Natural killer cell (primary cell): Measurements from ENCODE around the gene FAM13B. TPM values are rescaled to one million over a fixed set of nuclear protein-coding genes. Genes with fewer than 3 reads are reported as not detected.

Experiments used
- ATAC-seq, 3 donors: fragments of 150-1000 bp in 2 of 3; fragments of 200-7000 bp in 1 of 3; cut with Tn5 transposase; 1 replicate in 1 of 3; 2 replicates in 2 of 3; pipeline ENCODE4 v1.10.0; 2021; ENCODE audit warnings: mild to moderate bottlenecking in 2 of 3, moderate library complexity in 2 of 3
- DNase-seq, 2 donors: peaks; one replicate each; pipeline versions ENCODE4 v3.0.0 to v3.0.0-alpha.2; 2013 to 2021; ENCODE audit warnings: mixed read lengths in 1 of 2
- H3K27ac ChIP-seq: one replicate; pipeline ENCODE4 v1.5.1; 2013; ENCODE audit warnings: mild to moderate bottlenecking, low read length
- H3K27me3 ChIP-seq: one replicate; pipeline ENCODE4 v1.6.1; 2013; ENCODE audit warnings: low read length; ENCODE audit not compliant: control insufficient read depth, insufficient read depth
- H3K36me3 ChIP-seq: one replicate; pipeline ENCODE4 v1.6.1; 2013; ENCODE audit warnings: low read length; ENCODE audit not compliant: control insufficient read depth, insufficient read depth
- H3K4me1 ChIP-seq: one replicate; pipeline ENCODE4 v1.6.1; 2013; ENCODE audit warnings: low read length; ENCODE audit not compliant: control insufficient read depth, insufficient read depth
- H3K4me3 ChIP-seq: one replicate; pipeline ENCODE4 v1.5.1; 2013; ENCODE audit warnings: low read length
- H3K9me3 ChIP-seq: one replicate; pipeline ENCODE4 v1.6.1; 2013; ENCODE audit warnings: low read length; ENCODE audit not compliant: control insufficient read depth, insufficient read depth
- H3K27ac Mint-ChIP-seq, 2 donors: one replicate each; pipeline ENCODE4 v1.8.0; 2022; ENCODE audit warnings: mild to moderate bottlenecking in 2 of 2, mixed read lengths in 2 of 2, moderate library complexity in 1 of 2
- H3K27me3 Mint-ChIP-seq, 2 donors: one replicate each; pipeline ENCODE4 v1.8.0; 2022; ENCODE audit warnings: low read depth in 2 of 2, mixed read lengths in 2 of 2
- H3K36me3 Mint-ChIP-seq: one replicate; pipeline ENCODE4 v1.8.0; 2022; ENCODE audit warnings: mixed read lengths
- H3K4me1 Mint-ChIP-seq, 2 donors: one replicate each; pipeline ENCODE4 v1.8.0; 2022; ENCODE audit warnings: mixed read lengths in 2 of 2
- H3K4me3 Mint-ChIP-seq: one replicate; pipeline ENCODE4 v1.8.0; 2022; ENCODE audit warnings: mild to moderate bottlenecking, moderate library complexity, mixed read lengths
- H3K9me3 Mint-ChIP-seq, 2 donors: one replicate each; pipeline ENCODE4 v1.8.0; 2022; ENCODE audit warnings: mixed read lengths in 2 of 2
- CTCF ChIP-seq: fragments of 200-600 bp; IDR thresholded peaks from one replicate; pipeline ENCODE4 v1.8.0; 2022; ENCODE audit warnings: antibody characterized with exemption
- WGBS: methylation state at CpG from one replicate; pipeline ENCODE4 v1.1.7; 2013; ENCODE audit warnings: missing lambda C conversion rate; ENCODE audit not compliant: insufficient coverage; 5-methylcytosine and 5-hydroxymethylcytosine counted together
- intact Hi-C: fragments of 100-400 bp; cut with micrococcal nuclease; formaldehyde crosslinking; loops from one replicate; pipeline ENCODE4 v1.14.2; 2022
- total RNA-seq, 4 donors: library from RNA; stranded (reverse); fragments of 120-200 nt in 1 of 4; gene quantifications; one replicate each; pipeline versions ENCODE4 v1.2.3 to v1.2.4, GENCODE V29; 2013 to 2022

The FAM13B gene
- total RNA-seq, 3 donors from 2014 or later (not counting 1 experiment from before 2014, with no cell fraction given) = 58.8 to 74.4 (median 67.4) TPM

GRCh38 chr5:138021771-138022170, 11.1 kb downstream of the FAM13B start:
- no peak overlapping the region for H3K4me3 ChIP-seq
- Mint-ChIP-seq H3K27me3 (no peaks in the 10 kb centered on the region), H3K36me3 (peaks cover 12% of the 10 kb centered on the region), H3K9me3 (no peaks in the 10 kb centered on the region), H3K4me3 (no peak overlapping the region), H3K4me1 (peaks cover 48 to 59% of the 10 kb centered on the region in 2 donors), H3K27ac (peak overlapping the region in 1 of 2 donors; percentile 40)
- H3K36me3 ChIP-seq = peaks cover 34% of the 10 kb centered on the region
- H3K27ac ChIP-seq = no peak overlapping the region
- no peaks in the 10 kb centered on the region for H3K27me3 ChIP-seq
- no peak for DNase-seq
- H3K4me1 ChIP-seq = peaks cover 4% of the 10 kb centered on the region
- ATAC-seq = no peak
- no peaks in the 10 kb centered on the region for H3K9me3 ChIP-seq
- 0% methylated on average over 1 of the region's 1 CpG for whole genome bisulfite sequencing
- no peak for TF ChIP-seq CTCF
- intact Hi-C loops = no loop called here

GRCh38 chr5:138018849-138019248, 14.0 kb downstream of the FAM13B start:
- no peak for ATAC-seq
- H3K36me3 Mint-ChIP-seq = peaks cover 13% of the 10 kb centered on the region
- Histone ChIP-seq H3K9me3 (no peaks in the 10 kb centered on the region), H3K4me3 (no peak overlapping the region), H3K27ac (no peak overlapping the region), H3K4me1 (peaks cover 2% of the 10 kb centered on the region), H3K27me3 (no peaks in the 10 kb centered on the region), H3K36me3 (peaks cover 45% of the 10 kb centered on the region)
- H3K27me3 Mint-ChIP-seq = no peaks in the 10 kb centered on the region
- 88% methylated on average over 3 of the region's 3 CpGs for WGBS
- H3K4me3 Mint-ChIP-seq = no peak overlapping the region
- peaks cover 45 to 54% of the 10 kb centered on the region in 2 donors for H3K4me1 Mint-ChIP-seq
- no peak for DNase-seq
- no peak for TF ChIP-seq CTCF
- no peaks in the 10 kb centered on the region for H3K9me3 Mint-ChIP-seq
- no peak overlapping the region for H3K27ac Mint-ChIP-seq
- intact Hi-C loops = no loop called here

GRCh38 chr5:138015916-138016315, 17.0 kb downstream of the FAM13B start:
- no peaks in the 10 kb centered on the region for H3K27me3 Mint-ChIP-seq
- Histone ChIP-seq H3K27ac (no peak overlapping the region), H3K36me3 (peaks cover 51% of the 10 kb centered on the region), H3K4me3 (no peak overlapping the region), H3K4me1 (peaks cover 2% of the 10 kb centered on the region), H3K9me3 (no peaks in the 10 kb centered on the region), H3K27me3 (no peaks in the 10 kb centered on the region)
- H3K27ac Mint-ChIP-seq = peak overlapping the region in 1 of 2 donors; percentile 64
- 100% methylated on average over 1 of the region's 2 CpGs for WGBS
- H3K36me3 Mint-ChIP-seq = peaks cover 16% of the 10 kb centered on the region
- H3K4me3 Mint-ChIP-seq = no peak overlapping the region
- intact Hi-C loops = no loop called here
- no peak for TF ChIP-seq CTCF
- H3K9me3 Mint-ChIP-seq = no peaks in the 10 kb centered on the region
- peaks cover 26 to 28% of the 10 kb centered on the region in 2 donors for H3K4me1 Mint-ChIP-seq
- no peak for ATAC-seq
- DNase-seq = no peak

GRCh38 chr5:138011991-138012390, 20.9 kb downstream of the FAM13B start:
- ATAC-seq (no peak), DNase-seq (no peak)
- Mint-ChIP-seq H3K4me1 (peaks cover 23% of the 10 kb centered on the region in 2 donors), H3K27ac (no peak overlapping the region), H3K9me3 (no peaks in the 10 kb centered on the region), H3K36me3 (peaks cover 17% of the 10 kb centered on the region), H3K27me3 (no peaks in the 10 kb centered on the region), H3K4me3 (no peak overlapping the region)
- Histone ChIP-seq H3K4me1 (peaks cover 2% of the 10 kb centered on the region), H3K9me3 (no peaks in the 10 kb centered on the region), H3K4me3 (no peak overlapping the region), H3K27me3 (no peaks in the 10 kb centered on the region), H3K36me3 (peaks cover 53% of the 10 kb centered on the region), H3K27ac (no peak overlapping the region)
- no peak for TF ChIP-seq CTCF
- intact Hi-C loops = no loop called here
